WTC11 (cell line): ENCODE results near the gene SDHA. TPM values are rescaled to one million over a fixed set of nuclear protein-coding genes. Genes with fewer than 3 reads are reported as not detected.

ENCODE experiments used
- ATAC-seq: fragments of 200-7000 bp; cut with Tn5 transposase; 2 replicates; pipeline ENCODE4 v1.10.0; 2021; ENCODE audit warnings: mild to moderate bottlenecking, moderate library complexity
- CTCF ChIA-PET: fragments of 300-600 bp; sonication (Branson Sonifier 250); formaldehyde crosslinking; loops from one replicate; lab custom pipeline; 2021; ENCODE audit warnings: antibody characterized with exemption; lab: Charles Lee
- POLR2A ChIA-PET: fragments of 350-600 bp; sonication (Branson Sonifier 250); formaldehyde crosslinking; loops from one replicate; lab custom pipeline; 2021; ENCODE audit warnings: antibody characterized with exemption; lab: Charles Lee
- DNase-seq: peaks from one replicate; pipeline ENCODE4 v3.0.0; 2021; ENCODE audit warnings: low spot score
- H3K27ac Mint-ChIP-seq: 2 replicates; pipeline ENCODE4 v1.8.0; 2021; ENCODE audit warnings: mixed read lengths
- H3K27me3 Mint-ChIP-seq: 2 replicates; pipeline ENCODE4 v1.8.0; 2021; ENCODE audit warnings: low read depth, mild to moderate bottlenecking, moderate library complexity, mixed read lengths
- H3K36me3 Mint-ChIP-seq: 2 replicates; pipeline ENCODE4 v1.8.0; 2021; ENCODE audit warnings: mixed read lengths
- H3K4me1 Mint-ChIP-seq: 2 replicates; pipeline ENCODE4 v1.8.0; 2022; ENCODE audit warnings: mixed read lengths
- H3K4me3 Mint-ChIP-seq: 2 replicates; pipeline ENCODE4 v1.8.0; 2021; ENCODE audit warnings: mild to moderate bottlenecking, moderate library complexity, mixed read lengths
- H3K9me3 Mint-ChIP-seq: 2 replicates; pipeline ENCODE4 v1.8.0; 2021; ENCODE audit warnings: mixed read lengths
- CBFB ChIP-seq: sonication (generic); formaldehyde crosslinking; IDR thresholded peaks from 2 replicates; pipeline ENCODE4 v1.8.1; 2022; ENCODE audit warnings: mild to moderate bottlenecking, low read depth, missing genetic modification reagents
- CREM ChIP-seq: sonication (generic); formaldehyde crosslinking; IDR thresholded peaks from 2 replicates; pipeline ENCODE4 v1.8.1; 2022; ENCODE audit warnings: mild to moderate bottlenecking, missing genetic modification reagents, moderate library complexity
- FOXK1 ChIP-seq: sonication (generic); formaldehyde crosslinking; IDR thresholded peaks from 2 replicates; pipeline ENCODE4 v1.8.0; 2022; ENCODE audit warnings: mild to moderate bottlenecking, moderate library complexity, missing genetic modification reagents
- GTF2I ChIP-seq: fragments of 250-450 bp; sonication (Bioruptor Pico); conservative IDR thresholded peaks from 2 replicates; pipeline ENCODE4 v1.4.0; 2021; ENCODE audit warnings: mild to moderate bottlenecking
- MYBL2 ChIP-seq: sonication (generic); formaldehyde crosslinking; IDR thresholded peaks from 2 replicates; pipeline ENCODE4 v1.8.1; 2023; ENCODE audit warnings: mild to moderate bottlenecking, moderate library complexity, missing genetic modification reagents
- NFATC4 ChIP-seq: fragments of 250-450 bp; sonication (Bioruptor Pico); IDR thresholded peaks from 2 replicates; pipeline ENCODE4 v1.9.0; 2021; ENCODE audit warnings: mild to moderate bottlenecking
- NFE2L1 ChIP-seq: sonication (generic); formaldehyde crosslinking; IDR thresholded peaks from 2 replicates; pipeline ENCODE4 v1.8.1; 2023; ENCODE audit warnings: missing genetic modification reagents
- SMAD3 ChIP-seq: sonication (generic); formaldehyde crosslinking; IDR thresholded peaks from 2 replicates; pipeline ENCODE4 v1.8.0; 2022; ENCODE audit warnings: missing genetic modification reagents, mild to moderate bottlenecking, borderline replicate concordance
- SP1 ChIP-seq: sonication (generic); formaldehyde crosslinking; conservative IDR thresholded peaks from 2 replicates; pipeline ENCODE4 v1.8.1; 2022; ENCODE audit warnings: missing genetic modification reagents
- ZBTB21 ChIP-seq: sonication (generic); formaldehyde crosslinking; IDR thresholded peaks from 2 replicates; pipeline ENCODE4 v1.8.1; 2023; ENCODE audit warnings: mild to moderate bottlenecking, missing genetic modification reagents, borderline replicate concordance
- ZNF219 ChIP-seq: sonication (generic); formaldehyde crosslinking; IDR thresholded peaks from 2 replicates; pipeline ENCODE4 v1.8.0; 2023; ENCODE audit warnings: missing genetic modification reagents, mild to moderate bottlenecking, borderline replicate concordance
- ZNF317 ChIP-seq: sonication (generic); formaldehyde crosslinking; IDR thresholded peaks from 2 replicates; pipeline ENCODE4 v1.8.1; 2023; ENCODE audit warnings: low read depth, mild to moderate bottlenecking, moderate library complexity, missing genetic modification reagents, borderline replicate concordance
- ZNF396 ChIP-seq: fragments of 250-450 bp; sonication (Bioruptor Pico); IDR thresholded peaks from 2 replicates; pipeline ENCODE4 v1.8.0; 2021; ENCODE audit warnings: mild to moderate bottlenecking, moderate library complexity, borderline replicate concordance
- ZNF671 ChIP-seq: fragments of 250-450 bp; sonication (Bioruptor Pico); IDR thresholded peaks from 2 replicates; pipeline ENCODE4 v1.8.0; 2021; ENCODE audit warnings: mild to moderate bottlenecking
- total RNA-seq: library from RNA; stranded (reverse); gene quantifications from 3 replicates; pipeline ENCODE4 v1.2.3, GENCODE V29; 2021
- TF ChIP-seq, protein P1 (sequence below): sonication (generic); formaldehyde crosslinking; IDR thresholded peaks from 2 replicates; pipeline ENCODE4 v1.8.0; 2023; ENCODE audit warnings: missing genetic modification reagents, mild to moderate bottlenecking, borderline replicate concordance
- TF ChIP-seq, protein P2 (sequence below): sonication (generic); formaldehyde crosslinking; IDR thresholded peaks from 2 replicates; pipeline ENCODE4 v1.8.1; 2023; ENCODE audit warnings: mild to moderate bottlenecking, moderate library complexity, missing genetic modification reagents
- TF ChIP-seq, protein P3 (sequence below): sonication (generic); formaldehyde crosslinking; IDR thresholded peaks from 2 replicates; pipeline ENCODE4 v1.8.1; 2023; ENCODE audit warnings: mild to moderate bottlenecking, missing genetic modification reagents, moderate library complexity
- TF ChIP-seq, protein P4 (sequence below): sonication (generic); formaldehyde crosslinking; IDR thresholded peaks from 2 replicates; pipeline ENCODE4 v1.8.1; 2023; ENCODE audit warnings: mild to moderate bottlenecking, missing genetic modification reagents
- TF ChIP-seq, protein P5 (sequence below): sonication (generic); formaldehyde crosslinking; conservative IDR thresholded peaks from 2 replicates; pipeline ENCODE4 v1.8.1; 2023; ENCODE audit warnings: mild to moderate bottlenecking, low read depth, missing genetic modification reagents, moderate library complexity
- TF ChIP-seq, protein P6 (sequence below): fragments of 250-450 bp; sonication (Bioruptor Pico); IDR thresholded peaks from 2 replicates; pipeline ENCODE4 v1.8.0; 2021; ENCODE audit warnings: mild to moderate bottlenecking

The SDHA gene
- total RNA-seq, 1 experiment from 2014 or later: 145 TPM

DNA sequence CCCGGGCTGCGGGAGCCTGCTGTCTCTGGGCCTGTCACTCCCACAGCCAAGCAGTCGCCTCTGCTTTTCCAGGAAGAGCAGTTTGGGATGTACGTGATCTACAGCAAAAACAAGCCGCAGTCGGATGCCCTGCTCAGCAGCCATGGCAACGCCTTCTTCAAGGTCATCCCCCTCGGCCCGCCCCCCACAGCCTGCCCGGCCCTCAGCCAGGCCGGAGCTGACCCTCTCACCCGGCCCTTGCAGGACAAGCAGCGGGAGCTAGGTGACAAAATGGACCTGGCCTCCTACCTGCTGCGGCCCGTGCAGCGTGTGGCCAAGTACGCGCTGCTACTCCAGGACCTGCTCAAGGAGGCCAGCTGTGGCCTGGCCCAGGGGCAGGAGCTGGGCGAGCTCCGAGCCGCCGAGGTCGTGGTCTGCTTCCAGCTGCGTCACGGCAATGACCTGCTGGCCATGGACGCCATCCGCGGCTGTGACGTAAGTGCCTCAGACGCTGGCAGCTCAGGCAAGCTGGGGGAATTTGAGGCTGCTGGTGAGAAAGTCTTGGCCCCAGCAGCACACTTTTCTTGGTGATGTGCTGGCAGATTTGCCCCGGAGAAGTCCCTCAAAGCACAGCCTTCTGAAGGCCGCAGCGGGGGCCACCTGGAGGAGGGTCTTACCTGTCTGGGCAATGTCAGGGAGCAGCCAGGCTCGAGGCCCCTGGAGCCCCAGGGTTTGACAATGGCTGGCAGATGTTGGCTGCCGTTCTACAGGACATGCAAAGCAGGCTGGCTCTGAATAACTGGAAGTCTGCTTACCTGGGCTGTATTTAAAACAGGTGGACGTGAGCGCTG, 46.9 kb upstream of the SDHA start:
- ATAC-seq: no peak
- Mint-ChIP-seq H3K9me3 (no peaks in the 10 kb centered on the region), H3K4me3 (no peak overlapping the region), H3K4me1 (no peaks in the 10 kb centered on the region), H3K27ac (no peak overlapping the region), H3K36me3 (peaks cover 20% of the 10 kb centered on the region), H3K27me3 (no peaks in the 10 kb centered on the region)
- DNase-seq: peak; percentile 8
- POLR2A ChIA-PET: no interaction called here
- CTCF ChIA-PET: no interaction called here
- TF ChIP-seq ZBTB21 (CRISPR knock-in tag) (no peak), ZNF219 (no peak), NFATC4 (no peak), CREM (CRISPR knock-in tag) (no peak), GTF2I (no peak), SP1 (no peak), MYBL2 (CRISPR knock-in tag) (no peak), CBFB (CRISPR knock-in tag) (no peak), ZNF396 (CRISPR knock-in tag) (no peak)
- TF ChIP-seq, protein P1, sequence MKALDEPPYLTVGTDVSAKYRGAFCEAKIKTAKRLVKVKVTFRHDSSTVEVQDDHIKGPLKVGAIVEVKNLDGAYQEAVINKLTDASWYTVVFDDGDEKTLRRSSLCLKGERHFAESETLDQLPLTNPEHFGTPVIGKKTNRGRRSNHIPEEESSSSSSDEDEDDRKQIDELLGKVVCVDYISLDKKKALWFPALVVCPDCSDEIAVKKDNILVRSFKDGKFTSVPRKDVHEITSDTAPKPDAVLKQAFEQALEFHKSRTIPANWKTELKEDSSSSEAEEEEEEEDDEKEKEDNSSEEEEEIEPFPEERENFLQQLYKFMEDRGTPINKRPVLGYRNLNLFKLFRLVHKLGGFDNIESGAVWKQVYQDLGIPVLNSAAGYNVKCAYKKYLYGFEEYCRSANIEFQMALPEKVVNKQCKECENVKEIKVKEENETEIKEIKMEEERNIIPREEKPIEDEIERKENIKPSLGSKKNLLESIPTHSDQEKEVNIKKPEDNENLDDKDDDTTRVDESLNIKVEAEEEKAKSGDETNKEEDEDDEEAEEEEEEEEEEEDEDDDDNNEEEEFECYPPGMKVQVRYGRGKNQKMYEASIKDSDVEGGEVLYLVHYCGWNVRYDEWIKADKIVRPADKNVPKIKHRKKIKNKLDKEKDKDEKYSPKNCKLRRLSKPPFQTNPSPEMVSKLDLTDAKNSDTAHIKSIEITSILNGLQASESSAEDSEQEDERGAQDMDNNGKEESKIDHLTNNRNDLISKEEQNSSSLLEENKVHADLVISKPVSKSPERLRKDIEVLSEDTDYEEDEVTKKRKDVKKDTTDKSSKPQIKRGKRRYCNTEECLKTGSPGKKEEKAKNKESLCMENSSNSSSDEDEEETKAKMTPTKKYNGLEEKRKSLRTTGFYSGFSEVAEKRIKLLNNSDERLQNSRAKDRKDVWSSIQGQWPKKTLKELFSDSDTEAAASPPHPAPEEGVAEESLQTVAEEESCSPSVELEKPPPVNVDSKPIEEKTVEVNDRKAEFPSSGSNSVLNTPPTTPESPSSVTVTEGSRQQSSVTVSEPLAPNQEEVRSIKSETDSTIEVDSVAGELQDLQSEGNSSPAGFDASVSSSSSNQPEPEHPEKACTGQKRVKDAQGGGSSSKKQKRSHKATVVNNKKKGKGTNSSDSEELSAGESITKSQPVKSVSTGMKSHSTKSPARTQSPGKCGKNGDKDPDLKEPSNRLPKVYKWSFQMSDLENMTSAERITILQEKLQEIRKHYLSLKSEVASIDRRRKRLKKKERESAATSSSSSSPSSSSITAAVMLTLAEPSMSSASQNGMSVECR (CRISPR knock-in tag): no peak
- TF ChIP-seq, protein P2, sequence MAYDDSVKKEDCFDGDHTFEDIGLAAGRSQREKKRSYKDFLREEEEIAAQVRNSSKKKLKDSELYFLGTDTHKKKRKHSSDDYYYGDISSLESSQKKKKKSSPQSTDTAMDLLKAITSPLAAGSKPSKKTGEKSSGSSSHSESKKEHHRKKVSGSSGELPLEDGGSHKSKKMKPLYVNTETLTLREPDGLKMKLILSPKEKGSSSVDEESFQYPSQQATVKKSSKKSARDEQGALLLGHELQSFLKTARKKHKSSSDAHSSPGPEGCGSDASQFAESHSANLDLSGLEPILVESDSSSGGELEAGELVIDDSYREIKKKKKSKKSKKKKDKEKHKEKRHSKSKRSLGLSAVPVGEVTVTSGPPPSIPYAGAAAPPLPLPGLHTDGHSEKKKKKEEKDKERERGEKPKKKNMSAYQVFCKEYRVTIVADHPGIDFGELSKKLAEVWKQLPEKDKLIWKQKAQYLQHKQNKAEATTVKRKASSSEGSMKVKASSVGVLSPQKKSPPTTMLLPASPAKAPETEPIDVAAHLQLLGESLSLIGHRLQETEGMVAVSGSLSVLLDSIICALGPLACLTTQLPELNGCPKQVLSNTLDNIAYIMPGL (CRISPR knock-in tag): no peak
- TF ChIP-seq, protein P3, sequence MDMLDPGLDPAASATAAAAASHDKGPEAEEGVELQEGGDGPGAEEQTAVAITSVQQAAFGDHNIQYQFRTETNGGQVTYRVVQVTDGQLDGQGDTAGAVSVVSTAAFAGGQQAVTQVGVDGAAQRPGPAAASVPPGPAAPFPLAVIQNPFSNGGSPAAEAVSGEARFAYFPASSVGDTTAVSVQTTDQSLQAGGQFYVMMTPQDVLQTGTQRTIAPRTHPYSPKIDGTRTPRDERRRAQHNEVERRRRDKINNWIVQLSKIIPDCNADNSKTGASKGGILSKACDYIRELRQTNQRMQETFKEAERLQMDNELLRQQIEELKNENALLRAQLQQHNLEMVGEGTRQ: no peak
- TF ChIP-seq, protein P4, sequence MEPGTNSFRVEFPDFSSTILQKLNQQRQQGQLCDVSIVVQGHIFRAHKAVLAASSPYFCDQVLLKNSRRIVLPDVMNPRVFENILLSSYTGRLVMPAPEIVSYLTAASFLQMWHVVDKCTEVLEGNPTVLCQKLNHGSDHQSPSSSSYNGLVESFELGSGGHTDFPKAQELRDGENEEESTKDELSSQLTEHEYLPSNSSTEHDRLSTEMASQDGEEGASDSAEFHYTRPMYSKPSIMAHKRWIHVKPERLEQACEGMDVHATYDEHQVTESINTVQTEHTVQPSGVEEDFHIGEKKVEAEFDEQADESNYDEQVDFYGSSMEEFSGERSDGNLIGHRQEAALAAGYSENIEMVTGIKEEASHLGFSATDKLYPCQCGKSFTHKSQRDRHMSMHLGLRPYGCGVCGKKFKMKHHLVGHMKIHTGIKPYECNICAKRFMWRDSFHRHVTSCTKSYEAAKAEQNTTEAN (CRISPR knock-in tag): no peak

DNA sequence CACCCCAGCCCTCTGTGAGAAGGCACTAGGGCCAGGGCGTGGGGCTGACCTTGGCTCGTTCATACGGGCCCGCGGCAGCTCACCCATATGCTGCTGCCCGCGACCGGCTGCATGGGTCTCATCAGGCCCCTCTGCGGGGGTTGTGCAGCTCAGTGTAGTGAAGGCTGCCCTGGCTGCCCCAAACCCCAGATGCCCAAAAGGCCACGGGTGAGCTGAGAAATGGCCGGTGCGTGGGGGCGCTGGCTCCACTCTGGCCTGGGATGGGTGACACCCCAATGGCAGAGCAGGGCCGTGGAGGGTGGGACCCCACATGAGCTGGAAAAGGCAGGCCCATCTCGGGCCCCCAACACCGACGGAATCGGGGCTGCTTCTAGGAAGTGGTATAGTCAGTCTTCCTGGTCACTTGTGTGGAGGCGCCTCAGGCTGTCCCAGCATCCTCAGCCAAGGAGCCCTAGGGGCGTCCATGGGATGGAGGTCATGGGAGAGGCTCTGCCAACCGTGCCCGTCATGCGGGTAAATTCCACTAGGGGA, 46.3 kb upstream of the SDHA start:
- no peak overlapping the region for H3K4me3 Mint-ChIP-seq
- H3K9me3 Mint-ChIP-seq: no peaks in the 10 kb centered on the region
- TF ChIP-seq ZNF671 (CRISPR knock-in tag): no peak
- TF ChIP-seq ZNF317: no peak
- no peak for TF ChIP-seq MYBL2 (CRISPR knock-in tag)
- TF ChIP-seq, protein P5, sequence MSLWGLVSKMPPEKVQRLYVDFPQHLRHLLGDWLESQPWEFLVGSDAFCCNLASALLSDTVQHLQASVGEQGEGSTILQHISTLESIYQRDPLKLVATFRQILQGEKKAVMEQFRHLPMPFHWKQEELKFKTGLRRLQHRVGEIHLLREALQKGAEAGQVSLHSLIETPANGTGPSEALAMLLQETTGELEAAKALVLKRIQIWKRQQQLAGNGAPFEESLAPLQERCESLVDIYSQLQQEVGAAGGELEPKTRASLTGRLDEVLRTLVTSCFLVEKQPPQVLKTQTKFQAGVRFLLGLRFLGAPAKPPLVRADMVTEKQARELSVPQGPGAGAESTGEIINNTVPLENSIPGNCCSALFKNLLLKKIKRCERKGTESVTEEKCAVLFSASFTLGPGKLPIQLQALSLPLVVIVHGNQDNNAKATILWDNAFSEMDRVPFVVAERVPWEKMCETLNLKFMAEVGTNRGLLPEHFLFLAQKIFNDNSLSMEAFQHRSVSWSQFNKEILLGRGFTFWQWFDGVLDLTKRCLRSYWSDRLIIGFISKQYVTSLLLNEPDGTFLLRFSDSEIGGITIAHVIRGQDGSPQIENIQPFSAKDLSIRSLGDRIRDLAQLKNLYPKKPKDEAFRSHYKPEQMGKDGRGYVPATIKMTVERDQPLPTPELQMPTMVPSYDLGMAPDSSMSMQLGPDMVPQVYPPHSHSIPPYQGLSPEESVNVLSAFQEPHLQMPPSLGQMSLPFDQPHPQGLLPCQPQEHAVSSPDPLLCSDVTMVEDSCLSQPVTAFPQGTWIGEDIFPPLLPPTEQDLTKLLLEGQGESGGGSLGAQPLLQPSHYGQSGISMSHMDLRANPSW (CRISPR knock-in tag): no peak
- TF ChIP-seq, protein P6, sequence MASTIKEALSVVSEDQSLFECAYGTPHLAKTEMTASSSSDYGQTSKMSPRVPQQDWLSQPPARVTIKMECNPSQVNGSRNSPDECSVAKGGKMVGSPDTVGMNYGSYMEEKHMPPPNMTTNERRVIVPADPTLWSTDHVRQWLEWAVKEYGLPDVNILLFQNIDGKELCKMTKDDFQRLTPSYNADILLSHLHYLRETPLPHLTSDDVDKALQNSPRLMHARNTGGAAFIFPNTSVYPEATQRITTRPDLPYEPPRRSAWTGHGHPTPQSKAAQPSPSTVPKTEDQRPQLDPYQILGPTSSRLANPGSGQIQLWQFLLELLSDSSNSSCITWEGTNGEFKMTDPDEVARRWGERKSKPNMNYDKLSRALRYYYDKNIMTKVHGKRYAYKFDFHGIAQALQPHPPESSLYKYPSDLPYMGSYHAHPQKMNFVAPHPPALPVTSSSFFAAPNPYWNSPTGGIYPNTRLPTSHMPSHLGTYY (CRISPR knock-in tag): no peak
- no peak for TF ChIP-seq NFE2L1 (CRISPR knock-in tag)
- no peak for TF ChIP-seq SMAD3 (CRISPR knock-in tag)
- TF ChIP-seq FOXK1 (CRISPR knock-in tag): no peak
- CTCF ChIA-PET: no interaction called here
- no peak for ATAC-seq
- peak; percentile 9 for DNase-seq
- no peak overlapping the region for H3K27ac Mint-ChIP-seq
- H3K4me1 Mint-ChIP-seq: no peaks in the 10 kb centered on the region
- no peaks in the 10 kb centered on the region for H3K27me3 Mint-ChIP-seq
- H3K36me3 Mint-ChIP-seq: peaks cover 16% of the 10 kb centered on the region
- POLR2A ChIA-PET: no interaction called here
